Nephron (organoid): Measurements from ENCODE around the gene SMC6.
A peak's percentile ranks its signal among the peaks of the same experiment; 100 is the strongest.

Source experiments
- H3K27ac Mint-ChIP-seq, 3 experiments: 2 replicates each; pipeline ENCODE4 v1.8.0; 2020; ENCODE audit warnings: mixed read lengths in 3 of 3, mild to moderate bottlenecking in 2 of 3, moderate library complexity in 1 of 3
- H3K27me3 Mint-ChIP-seq: 2 replicates; pipeline ENCODE4 v1.8.0; 2021; ENCODE audit warnings: low read depth, mild to moderate bottlenecking, moderate library complexity, mixed read lengths
- H3K36me3 Mint-ChIP-seq: 2 replicates; pipeline ENCODE4 v1.8.0; 2020; ENCODE audit warnings: low read depth, mixed read lengths
- H3K4me1 Mint-ChIP-seq: 2 replicates; pipeline ENCODE4 v1.8.0; 2020; ENCODE audit warnings: mixed read lengths
- H3K4me3 Mint-ChIP-seq, 3 experiments: 2 replicates each; pipeline ENCODE4 v1.8.0; 2020; ENCODE audit warnings: mild to moderate bottlenecking in 3 of 3, mixed read lengths in 3 of 3, moderate library complexity in 2 of 3
- H3K9me3 Mint-ChIP-seq: 2 replicates; pipeline ENCODE4 v1.8.0; 2020; ENCODE audit warnings: mixed read lengths
- CTCF ChIP-seq, 3 experiments: fragments of 200-600 bp; sonication (generic); IDR thresholded peaks; one replicate each; pipeline ENCODE4 v1.5.0; 2021; ENCODE audit warnings: antibody characterized with exemption in 3 of 3; ENCODE audit not compliant: unreplicated experiment in 3 of 3

Gene SMC6

GRCh38 chr2:17753803-17754663 lies at the start of gene SMC6, which contains the start of gene GEN1:
Gene SMC6 (minus strand): TSS chr2:17753810. CDS start chr2:17745946, 7,864 bp downstream.
Gene GEN1 (plus strand): TSS chr2:17754138. CDS start chr2:17759944, 5,806 bp downstream.
- H3K27me3 Mint-ChIP-seq = no peaks in the 10 kb centered on the region
- no peaks in the 10 kb centered on the region for H3K9me3 Mint-ChIP-seq
- peak within 1 kb of the TSS; percentile 85 to 92 (median 90) for H3K4me3 Mint-ChIP-seq
- H3K4me1 Mint-ChIP-seq = peaks cover 46% of the 10 kb centered on the region
- TF ChIP-seq CTCF (IDR thresholded peaks at IDR 0.05; ENCODE audit: unreplicated experiment in 3 of 3) = no peak
- peak within 1 kb of the TSS; percentile 86 to 93 (median 92) for H3K27ac Mint-ChIP-seq
- no peaks in the 10 kb centered on the region for H3K36me3 Mint-ChIP-seq

- H3K27ac Mint-ChIP-seq = peak overlapping the region; percentile 88 to 92 (median 91)
- no peaks in the 10 kb centered on the region for H3K27me3 Mint-ChIP-seq
- peaks cover 53% of the 10 kb centered on the region for H3K4me1 Mint-ChIP-seq
- no peak for TF ChIP-seq CTCF (IDR thresholded peaks at IDR 0.05; ENCODE audit: unreplicated experiment in 3 of 3)
- peak overlapping the region in 2 of 3 experiments; percentile 19 to 91 for H3K4me3 Mint-ChIP-seq
- H3K9me3 Mint-ChIP-seq = no peaks in the 10 kb centered on the region
- H3K36me3 Mint-ChIP-seq = no peaks in the 10 kb centered on the region
Measured at GRCh38 chr2:17800693-17801458, 47.3 kb upstream of the SMC6 start.

GRCh38 chr2:17800219-17800618 lies 46.6 kb upstream of the SMC6 start:
- Mint-ChIP-seq H3K9me3 (no peaks in the 10 kb centered on the region), H3K36me3 (no peaks in the 10 kb centered on the region), H3K4me3 (peak overlapping the region in 2 of 3 experiments; percentile 86 to 91), H3K4me1 (peaks cover 54% of the 10 kb centered on the region), H3K27ac (peak overlapping the region; percentile 88 to 92 (median 91)), H3K27me3 (no peaks in the 10 kb centered on the region)
- TF ChIP-seq CTCF (IDR thresholded peaks at IDR 0.05; ENCODE audit: unreplicated experiment in 3 of 3) = no peak

- Mint-ChIP-seq H3K36me3 (no peaks in the 10 kb centered on the region), H3K27me3 (no peaks in the 10 kb centered on the region), H3K9me3 (no peaks in the 10 kb centered on the region), H3K4me1 (peaks cover 57% of the 10 kb centered on the region), H3K4me3 (peak overlapping the region; percentile 59 to 91 (median 86)), H3K27ac (peak overlapping the region; percentile 88 to 92 (median 91))
- TF ChIP-seq CTCF (IDR thresholded peaks at IDR 0.05; ENCODE audit: unreplicated experiment in 3 of 3) = no peak
Measured at GRCh38 chr2:17799301-17800120, 45.9 kb upstream of the SMC6 start.

- no peaks in the 10 kb centered on the region for H3K36me3 Mint-ChIP-seq
- H3K4me3 Mint-ChIP-seq = peak overlapping the region; percentile 56 to 91 (median 86)
- peaks cover 52% of the 10 kb centered on the region for H3K4me1 Mint-ChIP-seq
- H3K27ac Mint-ChIP-seq = peak overlapping the region; percentile 59 to 91 (median 88)
- TF ChIP-seq CTCF (IDR thresholded peaks at IDR 0.05; ENCODE audit: unreplicated experiment in 3 of 3) = no peak
- H3K9me3 Mint-ChIP-seq = no peaks in the 10 kb centered on the region
- no peaks in the 10 kb centered on the region for H3K27me3 Mint-ChIP-seq
Measured at GRCh38 chr2:17798338-17798737, 44.7 kb upstream of the SMC6 start.
